Measurements from ENCODE around the gene SNCAIP.

Gene SNCAIP

DNA sequence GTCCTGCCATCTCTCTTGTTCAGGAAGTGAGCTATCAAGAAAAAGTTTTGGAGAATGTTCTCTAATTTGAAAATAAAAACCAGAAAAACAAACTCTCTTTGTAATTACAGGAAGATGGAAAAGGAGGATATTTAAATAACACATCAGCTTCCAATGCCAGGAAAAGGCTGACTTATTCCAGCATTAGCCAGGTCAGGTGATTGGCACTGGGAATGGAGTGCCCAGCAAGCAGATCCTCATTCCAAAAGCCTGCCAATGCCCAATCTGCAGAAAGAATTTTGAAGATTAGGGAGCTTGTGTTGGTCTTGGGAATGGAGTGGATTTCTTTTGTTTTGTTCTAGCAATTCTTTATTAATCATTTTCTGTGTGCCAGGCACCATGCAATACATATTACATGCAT lies 196.6 kb downstream of the SNCAIP start:
- FAIRE-seq (no peak), DNase-seq (ENCODE audit: insufficient read length, low spot score) (no peak)
- TF ChIP-seq POU2F2 (IDR thresholded peaks at IDR 0.05; ENCODE audit: low read depth, low read length) (no peak), PAX5 (IDR thresholded peaks at IDR 0.05; ENCODE audit: insufficient read depth, low read length, severe bottlenecking) (no peak), POLR2AphosphoS5 (IDR thresholded peaks at IDR 0.05; ENCODE audit: low read depth, low read length) (no peak), TAF1 (IDR thresholded peaks at IDR 0.05; ENCODE audit: low read depth, low read length) (no peak)
